Measurements from ENCODE around the gene MUC2.

MUC2 gene

DNA sequence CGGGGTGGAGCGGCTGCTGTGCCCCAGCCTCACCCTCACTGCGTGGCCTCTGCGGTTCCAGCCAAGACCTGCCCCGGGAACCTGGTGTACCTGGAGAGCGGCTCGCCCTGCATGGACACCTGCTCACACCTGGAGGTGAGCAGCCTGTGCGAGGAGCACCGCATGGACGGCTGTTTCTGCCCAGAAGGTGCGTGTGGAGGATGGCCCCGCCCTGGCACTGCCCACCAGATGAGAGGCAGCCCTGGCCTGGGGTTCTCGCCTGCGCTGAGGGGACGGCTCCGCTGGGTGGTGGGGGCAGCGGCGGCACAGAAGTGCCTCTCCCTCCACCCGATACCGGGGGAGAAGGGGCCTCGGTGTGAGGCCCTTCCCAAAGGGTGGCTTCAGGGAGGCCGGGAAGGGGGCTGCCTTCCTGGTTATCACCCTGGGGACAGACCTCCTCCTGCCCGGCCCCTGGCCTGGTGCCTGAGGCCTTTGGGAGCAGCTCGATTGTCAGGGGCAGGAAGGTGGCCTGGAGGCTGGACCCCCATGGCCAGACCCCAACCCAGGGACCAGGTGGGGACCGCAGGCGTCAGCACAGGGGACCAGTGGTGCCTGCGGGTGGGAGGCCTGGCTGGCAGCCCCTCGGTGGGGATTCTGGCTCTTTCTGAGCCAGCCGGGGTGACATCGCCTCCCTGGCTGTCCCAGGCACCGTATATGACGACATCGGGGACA, 7.1 kb downstream of the MUC2 start:
- TF ChIP-seq, protein P1, sequence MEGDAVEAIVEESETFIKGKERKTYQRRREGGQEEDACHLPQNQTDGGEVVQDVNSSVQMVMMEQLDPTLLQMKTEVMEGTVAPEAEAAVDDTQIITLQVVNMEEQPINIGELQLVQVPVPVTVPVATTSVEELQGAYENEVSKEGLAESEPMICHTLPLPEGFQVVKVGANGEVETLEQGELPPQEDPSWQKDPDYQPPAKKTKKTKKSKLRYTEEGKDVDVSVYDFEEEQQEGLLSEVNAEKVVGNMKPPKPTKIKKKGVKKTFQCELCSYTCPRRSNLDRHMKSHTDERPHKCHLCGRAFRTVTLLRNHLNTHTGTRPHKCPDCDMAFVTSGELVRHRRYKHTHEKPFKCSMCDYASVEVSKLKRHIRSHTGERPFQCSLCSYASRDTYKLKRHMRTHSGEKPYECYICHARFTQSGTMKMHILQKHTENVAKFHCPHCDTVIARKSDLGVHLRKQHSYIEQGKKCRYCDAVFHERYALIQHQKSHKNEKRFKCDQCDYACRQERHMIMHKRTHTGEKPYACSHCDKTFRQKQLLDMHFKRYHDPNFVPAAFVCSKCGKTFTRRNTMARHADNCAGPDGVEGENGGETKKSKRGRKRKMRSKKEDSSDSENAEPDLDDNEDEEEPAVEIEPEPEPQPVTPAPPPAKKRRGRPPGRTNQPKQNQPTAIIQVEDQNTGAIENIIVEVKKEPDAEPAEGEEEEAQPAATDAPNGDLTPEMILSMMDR (conservative IDR thresholded peaks at IDR 0.05; ENCODE audit: low read depth, low read length), result no peak
- DNase-seq (ENCODE audit: low read depth), result no peak
- no peak overlapping the region for H3K4me3 ChIP-seq (ENCODE audit: low read length)

DNA sequence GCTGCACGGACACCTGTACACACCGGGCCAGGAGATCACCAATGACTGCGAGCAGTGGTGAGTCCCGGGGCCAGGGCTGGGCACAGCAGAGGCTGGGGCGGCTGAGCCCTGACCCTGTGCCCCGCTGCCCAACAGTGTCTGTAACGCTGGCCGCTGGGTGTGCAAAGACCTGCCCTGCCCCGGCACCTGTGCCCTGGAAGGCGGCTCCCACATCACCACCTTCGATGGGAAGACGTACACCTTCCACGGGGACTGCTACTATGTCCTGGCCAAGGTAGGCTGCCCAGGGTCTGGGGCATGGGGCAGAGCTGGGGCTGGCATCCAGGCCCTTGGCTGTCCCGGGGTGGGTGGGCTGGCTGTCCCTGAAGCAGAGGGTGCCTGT, 7.7 kb downstream of the MUC2 start:
- DNase-seq (ENCODE audit: low read depth), result no peak
- no peak overlapping the region for H3K4me3 ChIP-seq (ENCODE audit: low read length)
- TF ChIP-seq, protein P1 (conservative IDR thresholded peaks at IDR 0.05; ENCODE audit: low read depth, low read length), result no peak

DNA sequence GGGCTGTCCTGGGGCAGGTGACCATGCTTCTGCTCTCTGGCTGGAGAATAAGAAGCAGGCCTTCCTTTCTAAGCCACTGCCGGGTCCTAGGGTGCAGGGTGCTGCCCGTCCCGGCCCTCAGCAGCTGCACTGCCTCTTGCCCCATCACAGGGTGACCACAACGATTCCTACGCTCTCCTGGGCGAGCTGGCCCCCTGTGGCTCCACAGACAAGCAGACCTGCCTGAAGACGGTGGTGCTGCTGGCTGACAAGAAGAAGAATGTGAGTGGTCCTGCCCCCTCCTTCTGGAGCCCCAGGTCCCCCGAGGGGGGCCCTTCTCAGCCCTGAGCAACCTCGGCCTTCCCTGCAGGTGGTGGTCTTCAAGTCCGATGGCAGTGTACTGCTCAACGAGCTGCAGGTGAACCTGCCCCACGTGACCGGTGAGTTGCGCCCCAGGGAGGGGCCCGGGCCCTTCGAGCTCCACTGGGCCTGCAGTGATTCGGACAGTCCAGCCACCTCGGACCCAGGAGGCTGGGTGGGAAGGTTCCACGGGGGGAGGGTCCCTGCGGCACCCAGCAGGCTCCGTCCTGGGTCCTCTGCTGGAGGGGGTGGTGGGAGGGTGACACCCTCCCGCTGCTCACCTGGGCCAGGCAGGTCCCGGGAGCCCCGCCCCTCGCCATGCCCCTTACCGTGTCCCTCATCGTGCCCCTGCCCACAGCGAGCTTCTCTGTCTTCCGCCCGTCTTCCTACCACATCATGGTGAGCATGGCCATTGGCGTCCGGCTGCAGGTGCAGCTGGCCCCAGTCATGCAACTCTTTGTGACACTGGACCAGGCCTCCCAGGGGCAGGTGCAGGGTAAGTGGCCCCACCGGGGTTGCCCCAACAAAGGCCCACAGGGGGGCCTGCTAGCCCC, 8.3 kb downstream of the MUC2 start:
- TF ChIP-seq, protein P1 (conservative IDR thresholded peaks at IDR 0.05; ENCODE audit: low read depth, low read length), result no peak
- H3K4me3 ChIP-seq (ENCODE audit: low read length), result no peak overlapping the region
- DNase-seq (ENCODE audit: low read depth), result no peak

DNA sequence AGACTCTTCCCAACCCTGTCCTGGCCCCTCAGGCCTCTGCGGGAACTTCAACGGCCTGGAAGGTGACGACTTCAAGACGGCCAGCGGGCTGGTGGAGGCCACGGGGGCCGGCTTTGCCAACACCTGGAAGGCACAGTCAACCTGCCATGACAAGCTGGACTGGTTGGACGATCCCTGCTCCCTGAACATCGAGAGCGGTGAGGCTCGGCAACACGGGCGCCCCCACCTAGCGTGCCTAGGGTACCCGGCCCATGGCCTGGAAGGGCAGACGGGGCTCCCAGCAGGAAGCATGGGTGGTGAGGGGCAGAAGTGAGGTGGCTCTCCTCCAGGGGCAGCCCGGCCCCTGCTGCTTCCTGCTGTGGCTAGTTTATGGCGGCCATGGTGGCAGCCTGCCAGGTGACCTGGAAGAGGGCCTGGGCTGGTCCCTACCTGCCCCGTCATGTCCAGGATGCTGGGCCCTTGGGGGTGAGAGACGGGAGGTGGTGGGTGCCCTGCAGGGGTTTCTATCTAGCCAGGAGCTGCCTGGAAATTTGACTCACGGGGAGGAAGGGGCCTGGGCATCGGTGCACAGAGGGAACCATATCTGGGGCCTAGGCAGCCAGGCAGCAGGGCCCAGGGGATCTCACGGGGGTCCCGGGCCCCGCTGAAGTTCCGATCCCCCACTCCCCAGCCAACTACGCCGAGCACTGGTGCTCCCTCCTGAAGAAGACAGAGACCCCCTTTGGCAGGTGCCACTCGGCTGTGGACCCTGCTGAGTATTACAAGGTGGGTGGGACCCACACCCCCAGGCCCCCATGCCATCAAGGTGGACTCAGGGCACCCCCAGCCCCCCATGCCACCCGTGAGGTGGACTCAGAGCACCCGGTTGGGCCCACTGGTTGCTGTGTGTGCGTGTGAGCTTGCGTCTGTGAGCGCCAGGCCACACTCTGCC, 9.2 kb downstream of the MUC2 start:
- DNase-seq (ENCODE audit: low read depth), result no peak
- TF ChIP-seq, protein P1 (conservative IDR thresholded peaks at IDR 0.05; ENCODE audit: low read depth, low read length), result no peak
- no peak overlapping the region for H3K4me3 ChIP-seq (ENCODE audit: low read length)

DNA sequence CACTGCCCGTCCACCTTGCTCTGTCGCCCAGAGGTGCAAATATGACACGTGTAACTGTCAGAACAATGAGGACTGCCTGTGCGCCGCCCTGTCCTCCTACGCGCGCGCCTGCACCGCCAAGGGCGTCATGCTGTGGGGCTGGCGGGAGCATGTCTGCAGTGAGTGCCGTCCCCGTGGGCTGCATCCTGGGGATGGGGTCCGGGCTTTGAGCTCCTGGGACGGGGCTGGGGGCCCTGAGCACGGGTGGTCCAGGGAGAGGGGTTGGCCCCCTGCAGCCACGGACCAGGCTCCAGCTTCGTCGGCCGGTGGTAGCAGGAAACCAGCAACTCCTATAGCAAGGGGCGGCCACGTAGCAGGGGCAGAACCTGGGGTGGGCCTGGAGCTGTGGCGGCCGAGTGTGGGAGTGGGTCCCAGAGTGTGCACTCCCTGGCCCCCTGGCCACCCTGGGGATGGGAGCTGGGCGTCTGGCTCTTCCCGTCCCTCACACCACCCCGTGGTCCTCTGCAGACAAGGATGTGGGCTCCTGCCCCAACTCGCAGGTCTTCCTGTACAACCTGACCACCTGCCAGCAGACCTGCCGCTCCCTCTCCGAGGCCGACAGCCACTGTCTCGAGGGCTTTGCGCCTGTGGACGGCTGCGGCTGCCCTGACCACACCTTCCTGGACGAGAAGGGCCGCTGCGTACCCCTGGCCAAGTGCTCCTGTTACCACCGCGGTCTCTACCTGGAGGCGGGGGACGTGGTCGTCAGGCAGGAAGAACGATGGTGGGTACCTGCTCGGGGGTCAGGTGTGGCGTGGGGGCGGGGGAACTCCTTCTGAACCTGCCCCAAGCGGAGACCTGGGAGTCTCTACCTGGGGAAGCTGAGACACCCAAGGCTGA, 10.1 kb downstream of the MUC2 start:
- TF ChIP-seq, protein P1 (conservative IDR thresholded peaks at IDR 0.05; ENCODE audit: low read depth, low read length), result no peak
- H3K4me3 ChIP-seq (ENCODE audit: low read length), result no peak overlapping the region
- DNase-seq (ENCODE audit: low read depth), result no peak

All from retinal pigment epithelial cell (primary cell).